Activated CD8-positive, alpha-beta memory T cell treated with anti-CD3 and anti-CD28 coated beads, Interleukin-2, amount 50 U/mL, for 1 hour (primary cell): ENCODE data around the gene CDH10.

Experiments
- DNase-seq: peaks from one replicate; pipeline ENCODE4 v3.0.0-alpha.2; 2020; ENCODE audit errors: extremely low read depth

The CDH10 gene

GRCh38 chr5:24602188-24602587, 42.6 kb downstream of the CDH10 start:
- DNase-seq = no peak

GRCh38 chr5:24598956-24599355, 45.8 kb downstream of the CDH10 start:
- DNase-seq = no peak

GRCh38 chr5:24595329-24595728, 49.4 kb downstream of the CDH10 start:
- no peak for DNase-seq

- no peak for DNase-seq
Measured at GRCh38 chr5:24591426-24591825, 53.4 kb downstream of the CDH10 start.

- DNase-seq = no peak
Measured at GRCh38 chr5:24589566-24589965, 55.2 kb downstream of the CDH10 start.

- no peak for DNase-seq
Measured at GRCh38 chr5:24585751-24586150, 59.0 kb downstream of the CDH10 start.

GRCh38 chr5:24571302-24571701, 73.5 kb downstream of the CDH10 start:
- no peak for DNase-seq

GRCh38 chr5:24566933-24567332, 77.8 kb downstream of the CDH10 start:
- DNase-seq = no peak

- no peak for DNase-seq
Measured at GRCh38 chr5:24555229-24555628, 89.5 kb downstream of the CDH10 start.

GRCh38 chr5:24547132-24547531, 97.6 kb downstream of the CDH10 start:
- DNase-seq = no peak

- no peak for DNase-seq
Measured at GRCh38 chr5:24539613-24540012, 105.2 kb downstream of the CDH10 start.

- no peak for DNase-seq
Measured at GRCh38 chr5:24538346-24538745, 106.4 kb downstream of the CDH10 start.

- DNase-seq = no peak
Measured at GRCh38 chr5:24535646-24536045, 109.1 kb downstream of the CDH10 start.

GRCh38 chr5:24530906-24531305, 113.9 kb downstream of the CDH10 start:
- no peak for DNase-seq

GRCh38 chr5:24525414-24525813, 119.4 kb downstream of the CDH10 start:
- no peak for DNase-seq

- DNase-seq = no peak
Measured at GRCh38 chr5:24512423-24512822, 132.4 kb downstream of the CDH10 start.

GRCh38 chr5:24510523-24510988, 134.2 kb downstream of the CDH10 start:
- DNase-seq = no peak

GRCh38 chr5:24509943-24510342, 134.8 kb downstream of the CDH10 start:
- no peak for DNase-seq

- DNase-seq = no peak
Measured at GRCh38 chr5:24505258-24505657, 139.5 kb downstream of the CDH10 start.

- DNase-seq = no peak
Measured at GRCh38 chr5:24497591-24498157, 147.1 kb downstream of the CDH10 start.

GRCh38 chr5:24497145-24497544, 147.6 kb downstream of the CDH10 start:
- no peak for DNase-seq

- no peak for DNase-seq
Measured at GRCh38 chr5:24496268-24496667, 148.5 kb downstream of the CDH10 start.

- no peak for DNase-seq
Measured at GRCh38 chr5:24492229-24492628, 152.5 kb downstream of the CDH10 start.

GRCh38 chr5:24491490-24491889, 153.3 kb downstream of the CDH10 start:
- no peak for DNase-seq
